NT2/D1 (cell line): ENCODE data around the gene KCNK7.

Source experiments
- YY1 ChIP-seq: IDR thresholded peaks from 2 replicates; pipeline ENCODE4 v1.6.1; 2011; ENCODE audit not compliant: insufficient read length, insufficient read depth
- ZNF274 ChIP-seq: IDR thresholded peaks from 2 replicates; pipeline ENCODE4 v1.6.1; 2011; ENCODE audit warnings: mild to moderate bottlenecking, low read depth, low read length

DNA sequence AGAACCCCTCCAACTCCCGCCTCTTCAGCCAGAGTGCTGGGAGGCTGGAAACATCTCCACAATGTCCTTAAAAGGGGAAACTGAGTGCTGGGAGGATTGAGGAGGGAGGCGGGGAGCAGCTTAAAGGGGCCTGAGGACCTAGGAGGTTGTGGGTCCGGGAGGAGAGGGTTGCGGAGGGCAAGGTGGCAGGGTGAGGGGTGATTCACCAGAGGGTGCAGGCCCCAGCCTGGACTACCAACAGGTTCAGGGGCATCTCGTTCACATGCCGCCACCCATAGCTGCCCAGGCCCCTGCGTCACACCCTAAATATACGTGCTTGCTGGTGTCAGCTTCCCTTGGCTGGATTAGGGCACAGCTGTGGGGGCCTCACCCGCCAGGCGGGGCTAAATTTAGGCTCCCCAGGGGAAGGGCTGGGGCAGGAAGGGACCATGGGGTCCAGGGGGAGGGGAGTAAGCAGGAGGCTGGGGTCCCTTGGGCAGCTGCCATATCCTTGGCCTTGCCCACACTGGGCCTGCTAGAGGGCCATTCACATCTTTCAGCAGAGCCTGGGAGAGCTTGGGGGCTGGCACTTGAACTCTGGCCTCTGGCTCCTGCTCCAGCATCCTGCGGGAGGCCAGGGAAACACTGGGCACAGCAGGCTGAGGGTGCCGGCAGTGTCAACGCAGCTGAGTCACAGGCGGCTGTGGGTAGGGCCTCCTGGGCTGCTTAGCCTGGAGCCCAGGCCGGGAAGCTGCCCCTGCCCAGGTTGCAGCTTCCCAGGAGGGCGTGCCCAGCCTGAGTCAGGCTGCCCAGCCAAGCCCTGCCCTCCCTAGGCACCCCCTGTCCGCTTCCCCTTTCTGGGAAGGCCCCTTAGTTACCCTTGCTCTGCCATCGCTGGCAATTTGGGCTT, 18.5 kb downstream of the KCNK7 start:
- TF ChIP-seq ZNF274 = no peak
- TF ChIP-seq YY1 = no peak
